ENCODE data around the gene FGFR2.

FGFR2 gene

DNA sequence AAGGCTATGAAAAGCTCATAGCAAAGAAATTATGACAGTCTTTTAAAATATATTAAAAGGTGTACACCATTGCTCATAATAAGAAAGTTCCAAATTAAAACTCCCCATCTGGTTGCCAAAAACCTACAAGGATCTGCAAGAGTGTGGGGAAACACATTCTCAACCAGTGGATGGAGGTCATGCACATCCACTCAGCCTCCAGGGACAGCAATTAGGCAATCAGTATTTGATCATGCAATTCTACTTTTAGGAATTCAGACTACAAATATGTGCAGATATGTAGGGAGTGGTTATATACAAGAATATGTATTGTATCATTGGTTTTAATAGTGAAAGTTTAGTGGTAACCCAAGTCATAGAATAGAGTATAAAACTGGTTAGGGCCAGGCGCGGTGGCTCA is 157.8 kb downstream of the FGFR2 start:
- no peak overlapping the region for H3K4me3 ChIP-seq (replicated peaks in 1 of 2; ENCODE audit: low read depth in 2 of 2, low read length in 2 of 2)
- no peak for DNase-seq (ENCODE audit: low read depth in 2 of 2)
- TF ChIP-seq, protein P1, sequence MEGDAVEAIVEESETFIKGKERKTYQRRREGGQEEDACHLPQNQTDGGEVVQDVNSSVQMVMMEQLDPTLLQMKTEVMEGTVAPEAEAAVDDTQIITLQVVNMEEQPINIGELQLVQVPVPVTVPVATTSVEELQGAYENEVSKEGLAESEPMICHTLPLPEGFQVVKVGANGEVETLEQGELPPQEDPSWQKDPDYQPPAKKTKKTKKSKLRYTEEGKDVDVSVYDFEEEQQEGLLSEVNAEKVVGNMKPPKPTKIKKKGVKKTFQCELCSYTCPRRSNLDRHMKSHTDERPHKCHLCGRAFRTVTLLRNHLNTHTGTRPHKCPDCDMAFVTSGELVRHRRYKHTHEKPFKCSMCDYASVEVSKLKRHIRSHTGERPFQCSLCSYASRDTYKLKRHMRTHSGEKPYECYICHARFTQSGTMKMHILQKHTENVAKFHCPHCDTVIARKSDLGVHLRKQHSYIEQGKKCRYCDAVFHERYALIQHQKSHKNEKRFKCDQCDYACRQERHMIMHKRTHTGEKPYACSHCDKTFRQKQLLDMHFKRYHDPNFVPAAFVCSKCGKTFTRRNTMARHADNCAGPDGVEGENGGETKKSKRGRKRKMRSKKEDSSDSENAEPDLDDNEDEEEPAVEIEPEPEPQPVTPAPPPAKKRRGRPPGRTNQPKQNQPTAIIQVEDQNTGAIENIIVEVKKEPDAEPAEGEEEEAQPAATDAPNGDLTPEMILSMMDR (IDR thresholded peaks at IDR 0.05; ENCODE audit: low read depth, low read length) = no peak

DNA sequence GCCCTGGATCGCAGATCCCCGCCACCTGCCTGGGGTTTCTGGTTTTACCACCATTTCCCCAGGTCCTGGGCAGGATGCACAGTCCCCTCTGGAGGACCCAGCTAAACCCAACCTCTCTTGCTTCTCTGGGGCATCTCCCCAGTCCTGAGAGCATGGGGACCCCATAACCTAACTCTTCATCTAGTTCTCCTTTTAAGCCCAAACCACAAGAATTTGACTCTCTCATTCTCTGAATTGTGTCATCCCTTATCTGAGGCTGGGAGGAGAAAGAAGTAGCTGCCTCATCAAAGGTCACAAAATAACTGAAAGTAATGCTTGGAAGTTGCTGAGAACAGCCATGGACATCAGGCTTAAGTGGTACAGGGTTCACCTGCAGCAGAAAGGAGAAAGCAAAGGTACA is 159.9 kb downstream of the FGFR2 start:
- TF ChIP-seq, protein P1 (IDR thresholded peaks at IDR 0.05; ENCODE audit: low read depth, low read length) = no peak
- no peak overlapping the region for H3K4me3 ChIP-seq (replicated peaks in 1 of 2; ENCODE audit: low read depth in 2 of 2, low read length in 2 of 2)
- no peak for DNase-seq (ENCODE audit: low read depth in 2 of 2)

DNA sequence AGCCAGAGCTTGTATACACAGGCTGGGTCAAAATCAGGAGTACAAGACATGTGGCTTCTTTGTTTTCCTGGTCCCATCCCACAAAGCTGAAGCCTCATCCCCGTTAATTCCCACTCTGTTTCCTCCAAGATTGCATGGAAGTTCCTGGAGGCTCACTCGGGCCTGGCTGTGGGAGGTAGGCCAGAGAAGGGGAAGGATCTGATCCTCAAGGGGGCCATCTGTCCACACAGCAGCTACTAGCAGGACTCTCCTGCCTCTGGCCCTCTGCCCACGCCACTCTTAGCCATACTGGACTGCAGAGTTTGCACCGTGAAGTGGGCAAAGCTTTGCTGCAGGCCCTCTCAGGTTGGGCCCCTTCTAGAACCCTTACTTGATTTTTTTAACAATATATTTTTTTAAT is 160.6 kb downstream of the FGFR2 start:
- no peak overlapping the region for H3K4me3 ChIP-seq (replicated peaks in 1 of 2; ENCODE audit: low read depth in 2 of 2, low read length in 2 of 2)
- no peak for DNase-seq (ENCODE audit: low read depth in 2 of 2)
- TF ChIP-seq, protein P1 (IDR thresholded peaks at IDR 0.05; ENCODE audit: low read depth, low read length) = no peak

DNA sequence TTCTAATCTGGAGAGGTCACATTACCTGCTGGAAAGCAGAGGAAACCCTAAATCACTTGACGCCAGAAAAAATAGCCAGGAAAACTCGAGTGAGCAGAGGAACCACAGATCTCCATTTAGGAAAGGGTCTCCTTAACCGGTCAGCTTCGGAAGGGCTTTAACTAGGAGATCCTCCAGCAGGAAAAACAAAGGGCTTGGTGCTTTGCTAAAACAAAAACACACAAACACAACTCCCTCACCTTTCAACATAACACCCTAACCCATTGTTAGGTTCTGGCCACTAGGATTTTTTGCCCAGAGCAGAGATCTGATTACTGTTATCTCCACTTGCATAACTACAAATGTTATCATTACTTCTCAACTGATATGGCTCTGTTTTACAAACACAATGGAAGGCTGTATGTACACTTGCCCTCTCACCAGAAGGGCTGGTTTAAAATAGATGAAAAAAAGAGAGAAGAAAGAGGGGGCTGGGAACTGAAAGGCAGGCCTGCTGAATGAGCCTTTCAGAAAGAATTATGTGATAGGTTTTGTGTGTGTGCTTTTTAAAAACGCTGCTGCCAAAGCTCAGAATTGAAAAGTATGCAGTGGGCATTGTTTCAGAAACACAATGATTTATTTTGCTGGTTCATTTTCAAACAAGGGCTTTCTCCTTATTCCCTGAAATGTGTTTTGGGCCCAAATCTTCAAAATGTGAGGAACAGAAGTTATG is 161.5 kb downstream of the FGFR2 start:
- DNase-seq (ENCODE audit: low read depth in 2 of 2) = no peak

DNA sequence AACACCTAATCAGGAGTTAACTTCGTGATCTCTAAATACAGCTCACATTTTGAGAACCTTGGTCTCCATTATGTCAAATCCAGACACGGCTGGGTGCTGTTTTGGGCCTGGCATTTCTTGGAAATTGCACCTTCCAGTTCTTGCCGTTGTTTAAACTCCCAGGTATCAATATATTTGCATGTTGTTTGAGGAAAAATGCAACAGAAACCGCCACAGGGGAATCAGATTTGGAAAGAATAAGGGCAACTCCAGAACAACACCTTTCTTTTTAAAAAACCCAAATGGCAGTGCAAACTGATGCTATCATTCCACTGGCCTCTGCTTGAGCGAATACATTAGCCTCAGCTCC is 162.0 kb downstream of the FGFR2 start:
- TF ChIP-seq, protein P1 (IDR thresholded peaks at IDR 0.05; ENCODE audit: low read depth, low read length) = no peak
- H3K4me3 ChIP-seq (replicated peaks in 1 of 2; ENCODE audit: low read depth in 2 of 2, low read length in 2 of 2) = no peak overlapping the region
- DNase-seq (ENCODE audit: low read depth in 2 of 2) = no peak

More for the DNA sequence above, 161.5 kb downstream of the FGFR2 start:
- no peak overlapping the region for H3K4me3 ChIP-seq (replicated peaks in 1 of 2; ENCODE audit: low read depth in 2 of 2, low read length in 2 of 2)
- TF ChIP-seq, protein P1 (IDR thresholded peaks at IDR 0.05; ENCODE audit: low read depth, low read length) = no peak

DNA sequence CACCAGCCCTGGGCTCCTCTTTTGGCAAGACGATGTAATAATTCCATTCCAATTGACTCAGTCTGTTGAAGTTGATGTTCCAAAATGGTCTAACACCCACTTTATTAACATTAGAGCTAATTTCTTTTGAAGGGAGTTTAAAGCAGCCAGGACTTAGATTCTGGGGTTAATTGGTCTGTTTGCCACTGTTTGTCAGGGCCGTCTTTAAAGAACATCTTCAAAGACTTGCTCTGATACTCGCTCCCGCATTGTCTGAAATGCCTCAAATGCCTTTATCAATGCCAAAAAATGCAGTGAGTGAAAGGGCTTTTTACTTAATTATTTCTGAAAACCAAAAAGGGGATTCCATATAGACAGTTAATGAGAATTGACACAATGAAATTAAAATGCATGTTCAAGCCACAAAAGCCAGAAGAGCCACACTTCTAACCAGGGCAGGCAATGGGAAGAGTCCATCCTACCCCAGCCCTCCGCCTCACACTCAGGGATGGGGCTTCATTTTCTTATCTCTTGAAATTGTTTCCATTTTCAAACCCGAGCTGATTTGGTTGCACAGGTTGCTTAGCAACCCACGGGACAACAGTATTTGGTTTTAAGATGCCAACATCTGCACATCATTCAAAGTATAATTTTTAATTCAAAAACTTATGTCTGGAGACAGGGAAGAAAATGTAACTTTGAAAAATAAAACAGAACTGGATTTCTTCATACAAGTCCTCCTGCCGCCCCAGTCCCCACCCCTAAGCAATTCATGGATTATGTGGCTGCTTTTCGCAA is 163.0 kb downstream of the FGFR2 start:
- DNase-seq (ENCODE audit: low read depth in 2 of 2) = no peak
- no peak overlapping the region for H3K4me3 ChIP-seq (replicated peaks in 1 of 2; ENCODE audit: low read depth in 2 of 2, low read length in 2 of 2)
- TF ChIP-seq, protein P1 (IDR thresholded peaks at IDR 0.05; ENCODE audit: low read depth, low read length) = no peak

Measured in cardiac fibroblast (primary cell).